ENCODE measurements around the gene HMGCR. TPM values are rescaled to one million over a fixed set of nuclear protein-coding genes. Genes with fewer than 3 reads are reported as not detected.

The HMGCR gene
- total RNA-seq, 1 experiment from 2014 or later, result 22.0 TPM

GRCh38 chr5:75375414-75375813 lies 38.4 kb downstream of the HMGCR start:
- Histone ChIP-seq H3K9me2 (replicated peaks; ENCODE audit: low read length) (no peaks in the 10 kb centered on the region), H3K36me3 (ENCODE audit: low read depth, low read length) (no peaks in the 10 kb centered on the region; the same call in 1 of the 2 replicates), H3K27ac (ENCODE audit: low read length) (no peak overlapping the region), H3K9ac (ENCODE audit: low read length) (no peak overlapping the region), H2AFZ (ENCODE audit: low read length) (no peak overlapping the region), H3K4me1 (ENCODE audit: insufficient read depth, low read length) (no peaks in the 10 kb centered on the region), H3K4me3 (ENCODE audit: low read length) (no peak overlapping the region), H3K27me3 (ENCODE audit: low read length) (no peaks in the 10 kb centered on the region), H3F3A (ENCODE audit: low read length, unreplicated experiment) (no peaks in the 10 kb centered on the region), H3K79me2 (ENCODE audit: low read length) (no peaks in the 10 kb centered on the region), H3K4me2 (ENCODE audit: low read length) (no peak overlapping the region), H4K20me1 (ENCODE audit: low read length) (no peaks in the 10 kb centered on the region), H3K9me3 (ENCODE audit: low read length) (no peaks in the 10 kb centered on the region)
- DNase-seq (no peak), ATAC-seq (no peak)
- ChIA-PET POLR2A (ENCODE audit: unreplicated experiment) (no interaction called here), CTCF (no interaction called here)
- BruUV-seq (replicated peaks), result no TSS peak
- intact Hi-C loops (cut with micrococcal nuclease), result no loop called here
- TF ChIP-seq EZH2phosphoT487 (IDR thresholded peaks at IDR 0.05; ENCODE audit: borderline replicate concordance, low read length), result no peak
- no peak for TF ChIP-seq EZH2 (IDR thresholded peaks at IDR 0.05; ENCODE audit: low read length, unreplicated experiment)
- no peak for TF ChIP-seq CTCF (conservative IDR thresholded peaks at IDR 0.05; ENCODE audit: low read depth, low read length)

GRCh38 chr5:75380099-75380498 lies 43.1 kb downstream of the HMGCR start:
- Histone ChIP-seq H4K20me1 (ENCODE audit: low read length) (no peaks in the 10 kb centered on the region), H3K27ac (ENCODE audit: low read length) (no peak overlapping the region), H3K27me3 (ENCODE audit: low read length) (no peaks in the 10 kb centered on the region), H3K9ac (ENCODE audit: low read length) (no peak overlapping the region), H3K36me3 (ENCODE audit: low read depth, low read length) (peaks cover 5% of the 10 kb centered on the region), H2AFZ (ENCODE audit: low read length) (no peak overlapping the region), H3K9me3 (ENCODE audit: low read length) (no peaks in the 10 kb centered on the region), H3K4me3 (ENCODE audit: low read length) (no peak overlapping the region), H3F3A (ENCODE audit: low read length, unreplicated experiment) (no peaks in the 10 kb centered on the region), H3K4me2 (ENCODE audit: low read length) (no peak overlapping the region), H3K4me1 (ENCODE audit: insufficient read depth, low read length) (no peaks in the 10 kb centered on the region; the same call in 1 of the 2 replicates), H3K9me2 (replicated peaks; ENCODE audit: low read length) (no peaks in the 10 kb centered on the region), H3K79me2 (ENCODE audit: low read length) (no peaks in the 10 kb centered on the region)
- ChIA-PET POLR2A (ENCODE audit: unreplicated experiment) (no interaction called here), CTCF (no interaction called here)
- DNase-seq (no peak), ATAC-seq (no peak)
- BruUV-seq (replicated peaks), result no TSS peak
- TF ChIP-seq EZH2phosphoT487 (IDR thresholded peaks at IDR 0.05; ENCODE audit: borderline replicate concordance, low read length) (no peak), EZH2 (IDR thresholded peaks at IDR 0.05; ENCODE audit: low read length, unreplicated experiment) (no peak), CTCF (conservative IDR thresholded peaks at IDR 0.05; ENCODE audit: low read depth, low read length) (no peak)
- intact Hi-C loops (cut with micrococcal nuclease), result no loop called here

GRCh38 chr5:75381456-75381855 lies 44.4 kb downstream of the HMGCR start:
- no TSS peak for BruUV-seq (replicated peaks)
- CTCF ChIA-PET, result no interaction called here
- H3K4me3 ChIP-seq (ENCODE audit: low read length), result no peak overlapping the region
- DNase-seq (no peak), ATAC-seq (no peak)
- H3K9me3 ChIP-seq (ENCODE audit: low read length), result no peaks in the 10 kb centered on the region
- no peak overlapping the region for H2AFZ ChIP-seq (ENCODE audit: low read length)
- H3K4me1 ChIP-seq (ENCODE audit: insufficient read depth, low read length), result no peaks in the 10 kb centered on the region; the same call in 1 of the 2 replicates
- no peak for TF ChIP-seq EZH2phosphoT487 (IDR thresholded peaks at IDR 0.05; ENCODE audit: borderline replicate concordance, low read length)
- no peak for TF ChIP-seq EZH2 (IDR thresholded peaks at IDR 0.05; ENCODE audit: low read length, unreplicated experiment)
- TF ChIP-seq CTCF (conservative IDR thresholded peaks at IDR 0.05; ENCODE audit: low read depth, low read length), result no peak
- H3K9ac ChIP-seq (ENCODE audit: low read length), result no peak overlapping the region
- no peaks in the 10 kb centered on the region for H3K79me2 ChIP-seq (ENCODE audit: low read length)
- no peaks in the 10 kb centered on the region for H3K9me2 ChIP-seq (replicated peaks; ENCODE audit: low read length)
- POLR2A ChIA-PET (ENCODE audit: unreplicated experiment), result no interaction called here
- H3K27ac ChIP-seq (ENCODE audit: low read length), result no peak overlapping the region
- H3K27me3 ChIP-seq (ENCODE audit: low read length), result no peaks in the 10 kb centered on the region
- H3K36me3 ChIP-seq (ENCODE audit: low read depth, low read length), result peaks cover 5% of the 10 kb centered on the region
- no peak overlapping the region for H3K4me2 ChIP-seq (ENCODE audit: low read length)
- intact Hi-C loops (cut with micrococcal nuclease), result no loop called here
- no peaks in the 10 kb centered on the region for H3F3A ChIP-seq (ENCODE audit: low read length, unreplicated experiment)
- no peaks in the 10 kb centered on the region for H4K20me1 ChIP-seq (ENCODE audit: low read length)

Measured in PC-3 (cell line).